Measurements from ENCODE around the gene ADAMTS6.

ADAMTS6 gene

DNA sequence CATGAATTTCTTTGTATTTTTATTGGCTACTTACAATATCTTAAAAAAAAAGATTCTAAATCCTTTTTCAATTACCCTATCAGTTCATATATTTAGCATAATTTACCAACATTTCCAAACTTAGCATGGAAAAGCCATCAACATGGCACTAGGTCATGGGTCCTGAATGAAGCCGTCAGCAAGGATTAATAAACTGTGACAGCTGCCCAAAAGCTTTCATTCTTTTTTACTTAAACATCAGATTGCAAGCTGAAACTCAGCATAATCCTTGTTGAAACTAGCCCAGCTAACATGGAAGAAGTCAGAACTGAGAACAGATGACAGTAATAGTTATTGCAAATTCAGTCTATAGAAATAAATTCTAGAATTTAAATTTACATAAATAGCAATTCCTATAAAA is 209.8 kb downstream of the ADAMTS6 start:
- no peak for DNase-seq (ENCODE audit: low read depth)

DNA sequence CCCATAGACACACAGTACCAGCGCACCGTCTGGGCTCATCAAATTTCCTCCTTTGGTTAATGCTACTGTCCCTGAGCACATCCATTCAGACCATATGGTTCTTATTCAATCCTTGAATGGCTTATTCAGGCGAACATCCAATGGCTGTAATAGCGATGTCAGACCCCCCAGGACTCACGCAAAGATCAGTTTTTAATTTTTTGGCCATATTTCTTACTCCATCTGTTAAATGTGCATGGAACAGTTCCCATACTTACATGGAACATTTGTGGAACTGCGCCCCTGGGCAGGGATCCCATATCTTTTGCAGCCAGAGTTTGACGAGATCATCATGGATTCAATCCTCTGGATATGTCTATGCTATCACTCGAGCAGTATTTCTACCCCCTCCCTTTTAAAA is 213.2 kb downstream of the ADAMTS6 start:
- DNase-seq (ENCODE audit: low read depth) = no peak

DNA sequence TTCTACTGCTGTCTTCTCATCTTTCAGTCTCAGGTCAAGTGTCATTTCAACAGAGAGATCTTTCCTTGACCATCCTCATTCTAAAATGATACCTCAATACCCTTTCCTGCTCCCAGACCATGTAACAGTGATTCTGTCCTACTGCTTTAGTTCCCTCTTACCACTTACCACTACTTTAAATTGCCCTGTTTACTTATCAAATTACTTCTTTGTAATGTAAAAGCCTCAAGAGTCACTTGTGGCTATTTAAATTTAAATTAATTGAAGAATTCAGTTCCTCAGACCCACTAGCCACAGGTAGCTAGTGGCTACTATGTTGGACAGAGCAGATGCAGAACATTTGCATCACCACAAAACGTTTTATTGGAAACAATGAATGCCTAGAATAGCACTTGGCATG is 217.3 kb downstream of the ADAMTS6 start:
- no peak for DNase-seq (ENCODE audit: low read depth)

DNA sequence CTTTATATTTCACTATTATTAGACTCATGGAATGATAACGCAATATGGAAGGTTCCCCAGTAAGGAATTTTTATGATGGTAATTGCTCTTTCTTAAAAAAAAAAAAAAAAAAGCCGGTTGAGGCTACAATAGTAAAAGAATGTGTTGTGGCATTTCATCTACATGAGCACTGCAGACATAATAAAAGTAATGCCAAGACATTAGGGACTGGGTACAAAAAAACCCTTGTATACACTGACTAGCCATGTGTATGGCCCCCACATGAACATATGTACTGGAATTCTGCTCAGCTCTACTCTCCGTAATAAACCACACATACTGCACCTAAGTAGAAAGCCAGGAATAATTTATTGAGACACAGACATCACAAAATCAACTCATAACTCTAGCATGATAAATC is 218.4 kb downstream of the ADAMTS6 start:
- no peak for DNase-seq (ENCODE audit: low read depth)

DNA sequence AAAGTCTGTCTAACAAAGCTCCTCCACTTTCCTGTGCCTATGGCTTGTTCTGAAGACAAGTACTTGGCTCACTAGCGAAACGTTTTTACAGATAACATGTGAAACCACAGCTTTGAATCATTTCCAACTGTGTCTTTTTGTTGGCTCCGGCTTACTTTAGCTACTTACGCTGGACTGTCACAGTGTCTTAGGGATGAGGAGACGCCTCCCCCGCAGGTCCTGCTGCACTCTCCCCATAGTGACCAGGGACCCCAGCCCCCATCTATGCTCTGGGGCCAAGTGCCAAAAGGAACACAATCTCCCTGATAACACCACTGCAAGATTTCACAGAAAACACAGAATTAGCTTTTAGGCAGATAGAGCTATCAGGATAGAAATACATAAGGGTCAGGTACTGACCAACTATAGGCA is 219.1 kb downstream of the ADAMTS6 start:
- no peak for DNase-seq (ENCODE audit: low read depth)

DNA sequence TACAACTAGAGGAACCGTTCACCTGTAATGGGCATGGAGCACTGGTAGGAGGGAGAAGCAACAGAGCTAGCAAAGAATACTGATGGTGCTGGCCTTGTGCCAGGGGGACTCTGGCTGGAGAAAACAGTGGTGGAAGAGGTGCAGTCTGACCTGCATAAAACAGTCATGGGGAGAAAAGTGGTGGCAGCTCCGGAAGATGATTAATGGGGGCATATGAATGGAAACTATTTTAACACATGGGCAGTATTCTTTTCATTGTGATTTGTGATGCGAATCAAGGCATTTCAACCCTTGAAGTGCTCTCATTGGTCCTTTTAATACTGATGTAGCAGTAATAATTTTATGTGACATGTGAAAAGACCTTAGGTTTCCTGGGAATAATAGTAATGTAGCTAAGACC is 219.6 kb downstream of the ADAMTS6 start:
- DNase-seq (ENCODE audit: low read depth) = no peak

DNA sequence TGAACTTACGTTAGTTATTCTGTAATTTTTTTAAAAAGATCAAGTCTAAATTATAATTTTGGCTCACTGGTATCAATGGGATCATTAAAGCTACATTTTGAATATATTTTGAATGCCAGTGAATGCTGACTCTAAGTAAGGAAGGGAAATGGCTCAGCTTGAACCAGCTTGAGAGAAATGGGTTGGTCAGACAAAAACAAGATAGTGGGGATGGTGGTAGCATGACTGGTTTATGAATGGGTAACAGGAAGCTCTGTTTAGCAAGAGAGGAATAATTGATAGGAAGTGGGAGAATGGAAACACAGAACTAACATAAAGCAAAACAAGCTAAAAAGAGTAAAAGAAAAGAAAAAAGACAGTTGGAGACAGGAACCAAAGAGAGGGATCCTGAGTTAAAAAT is 220.2 kb downstream of the ADAMTS6 start:
- DNase-seq (ENCODE audit: low read depth) = no peak

DNA sequence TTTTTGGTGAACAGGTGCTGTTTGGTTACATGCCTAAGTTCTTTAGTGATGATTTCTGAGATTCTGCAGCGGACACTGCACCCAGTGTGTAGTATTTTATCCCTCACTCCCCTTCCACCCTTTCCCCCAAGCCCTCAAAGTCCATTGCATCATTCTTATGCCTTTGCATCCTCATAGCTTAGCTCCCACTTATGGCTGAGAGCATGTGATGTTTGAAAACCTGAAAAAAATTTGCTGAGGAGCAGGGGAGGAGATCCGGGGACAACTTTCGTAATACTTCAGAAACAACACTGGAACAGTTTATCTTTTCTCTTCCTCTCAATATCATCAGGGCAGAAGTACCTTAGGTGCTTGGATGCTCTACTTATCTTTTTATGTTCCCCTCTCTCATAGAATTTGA is 226.4 kb downstream of the ADAMTS6 start:
- no peak for DNase-seq (ENCODE audit: low read depth)

DNA sequence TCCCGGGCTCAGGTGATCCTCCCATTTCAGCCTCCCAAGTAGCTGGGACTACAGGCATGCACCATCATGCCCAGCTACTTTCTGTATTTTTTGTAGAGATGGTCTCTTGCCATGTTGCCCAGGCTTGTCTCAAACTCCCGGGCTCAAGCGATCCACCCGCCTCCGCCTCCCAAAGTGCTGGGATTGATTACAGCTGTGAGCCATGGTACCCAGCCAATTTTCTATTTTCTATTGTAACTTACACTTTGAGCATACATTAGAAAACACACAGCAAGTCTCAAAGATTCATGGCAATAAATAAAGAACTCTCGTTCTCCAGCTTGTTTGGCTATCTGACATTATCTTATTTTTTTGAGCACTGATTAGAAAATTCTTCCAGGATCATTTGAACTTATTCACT is 228.7 kb downstream of the ADAMTS6 start:
- no peak for DNase-seq (ENCODE audit: low read depth)

DNA sequence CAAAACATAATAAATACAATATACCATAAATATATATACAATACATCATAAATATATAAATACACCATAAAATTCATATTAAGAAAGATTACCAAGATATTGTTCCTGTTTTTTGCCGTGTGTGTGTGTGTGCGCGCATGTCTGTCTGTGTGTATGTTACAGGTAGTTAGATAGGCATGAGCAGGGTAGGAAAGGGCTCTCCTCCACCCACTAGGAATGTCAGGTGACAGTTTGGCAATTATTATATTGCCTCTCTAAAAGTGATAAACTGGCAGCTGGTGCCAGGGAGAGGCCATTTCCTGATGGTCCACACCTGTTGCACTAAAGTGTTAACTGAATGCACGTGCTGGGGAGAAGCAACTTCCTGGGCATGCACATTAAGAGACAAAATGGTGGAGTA is 232.8 kb downstream of the ADAMTS6 start:
- no peak for DNase-seq (ENCODE audit: low read depth)

DNA sequence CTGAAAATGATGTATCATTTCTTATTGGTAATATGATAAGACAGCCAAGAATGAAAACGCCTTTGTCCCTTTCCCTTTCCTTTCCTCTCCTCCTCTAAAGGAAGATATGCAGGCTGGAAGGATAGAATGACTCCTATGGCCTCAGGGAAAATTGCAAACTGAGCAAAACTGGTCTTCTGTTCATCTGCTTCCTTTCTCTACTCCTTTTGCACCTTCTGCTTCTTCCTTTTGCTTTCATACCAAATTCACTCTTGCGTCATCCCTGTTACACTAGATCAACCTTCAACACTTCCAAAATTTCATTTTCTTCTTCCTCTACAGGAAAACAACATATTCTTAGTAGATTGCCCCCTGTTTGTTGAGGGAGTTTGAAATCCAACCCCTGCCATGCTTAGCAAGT is 234.1 kb downstream of the ADAMTS6 start:
- DNase-seq (ENCODE audit: low read depth) = no peak

DNA sequence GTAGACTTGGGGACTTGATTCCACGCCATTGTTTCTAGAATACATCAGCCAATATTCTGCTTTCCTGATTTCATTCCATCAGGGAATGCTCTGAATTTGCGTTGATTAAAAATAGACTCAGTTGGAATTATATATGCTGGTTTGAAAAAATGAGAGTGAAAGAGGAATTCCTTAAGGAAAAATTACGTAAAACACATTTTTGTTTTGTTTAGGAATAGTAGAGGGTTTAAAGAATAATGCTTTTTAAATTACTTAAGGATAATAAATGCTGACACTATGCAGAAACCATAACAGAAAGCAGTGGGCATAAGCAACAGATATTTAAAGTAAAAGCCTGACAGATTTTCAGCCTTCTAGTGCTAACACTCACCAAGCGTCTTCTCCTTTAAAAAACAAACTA is 235.0 kb downstream of the ADAMTS6 start:
- no peak for DNase-seq (ENCODE audit: low read depth)

DNA sequence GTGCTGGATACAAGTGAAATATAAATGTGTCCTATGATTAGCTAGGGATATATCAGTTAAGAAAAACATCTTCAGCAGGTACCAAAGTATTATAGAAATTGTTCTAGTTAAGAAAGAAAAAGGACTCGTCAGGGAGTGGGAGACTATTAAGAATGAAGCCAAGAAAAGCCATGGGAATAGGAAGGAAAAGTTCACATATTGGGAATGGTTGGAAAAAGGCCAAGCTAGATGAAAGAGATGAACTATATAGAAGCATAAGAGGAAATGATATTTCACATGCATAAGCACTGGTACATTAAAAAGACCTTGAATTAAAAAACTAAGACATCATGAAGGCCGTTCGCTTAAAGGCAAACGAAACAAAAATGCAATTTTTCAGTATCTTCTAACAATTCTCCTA is 237.7 kb downstream of the ADAMTS6 start:
- no peak for DNase-seq (ENCODE audit: low read depth)

DNA sequence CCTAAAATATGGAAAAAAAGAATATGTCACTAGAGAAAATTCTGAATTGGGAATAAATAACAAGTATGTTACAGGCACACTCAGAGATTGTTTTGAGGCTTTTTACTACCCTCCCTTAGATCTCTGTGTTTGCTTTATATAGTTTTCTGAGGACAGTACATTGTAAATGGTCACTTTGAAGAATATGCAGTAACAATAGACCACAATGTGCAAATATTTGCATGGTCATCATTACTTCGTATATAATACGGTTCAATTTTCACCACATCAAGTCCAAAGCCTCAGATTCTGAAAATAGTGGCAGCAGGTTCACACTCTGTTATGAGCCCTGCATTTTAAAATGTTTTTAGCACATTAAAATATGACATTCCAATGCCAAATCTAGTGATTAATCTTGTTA is 238.6 kb downstream of the ADAMTS6 start:
- no peak for DNase-seq (ENCODE audit: low read depth)

DNA sequence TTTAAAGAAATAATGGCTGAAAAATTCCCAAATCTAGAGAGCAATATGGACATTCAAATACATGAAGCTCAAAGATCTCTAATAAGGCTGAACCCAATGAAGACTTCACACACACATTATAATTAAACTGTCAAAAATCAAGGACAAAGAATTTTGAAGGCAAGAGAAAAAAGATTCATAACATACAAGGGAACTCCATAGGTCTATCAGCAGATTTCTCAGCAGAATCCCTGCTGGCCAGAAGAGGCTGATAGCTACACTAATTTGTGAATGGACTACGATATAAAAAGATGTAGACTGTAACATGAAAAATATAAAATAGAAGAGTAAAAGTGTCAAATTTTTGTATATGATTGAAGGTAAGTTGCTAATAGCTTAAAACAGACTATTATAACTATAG is 251.9 kb downstream of the ADAMTS6 start:
- no peak for DNase-seq (ENCODE audit: low read depth)

DNA sequence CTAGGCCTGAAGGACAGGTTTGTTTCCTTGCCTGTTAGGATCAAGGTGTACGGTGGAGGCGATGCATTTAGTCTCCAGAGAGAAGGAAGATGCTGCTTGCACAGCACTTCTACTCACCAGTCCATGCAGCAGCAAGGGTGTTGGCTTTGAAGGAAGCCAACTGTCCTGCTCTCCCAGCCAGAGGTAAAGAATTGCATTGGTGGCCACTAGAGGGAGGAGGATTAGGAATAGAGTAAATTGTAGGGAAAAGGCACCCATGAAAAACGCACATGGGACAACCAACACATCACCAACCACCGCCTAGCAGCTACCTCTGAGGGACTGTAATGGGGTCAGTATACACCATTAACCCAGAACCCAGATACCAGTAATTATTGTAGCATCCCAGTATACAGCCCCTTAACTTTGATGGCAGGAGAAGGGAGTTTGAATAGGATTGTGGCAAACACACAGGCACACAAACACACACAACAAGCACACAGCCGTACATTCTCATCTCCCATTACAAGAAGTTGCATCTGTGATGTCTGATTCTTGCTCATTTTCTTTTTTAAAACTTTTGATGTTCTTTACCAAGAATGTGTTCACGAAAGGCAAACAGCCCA is 267.7 kb downstream of the ADAMTS6 start:
- DNase-seq (ENCODE audit: low read depth) = no peak

DNA sequence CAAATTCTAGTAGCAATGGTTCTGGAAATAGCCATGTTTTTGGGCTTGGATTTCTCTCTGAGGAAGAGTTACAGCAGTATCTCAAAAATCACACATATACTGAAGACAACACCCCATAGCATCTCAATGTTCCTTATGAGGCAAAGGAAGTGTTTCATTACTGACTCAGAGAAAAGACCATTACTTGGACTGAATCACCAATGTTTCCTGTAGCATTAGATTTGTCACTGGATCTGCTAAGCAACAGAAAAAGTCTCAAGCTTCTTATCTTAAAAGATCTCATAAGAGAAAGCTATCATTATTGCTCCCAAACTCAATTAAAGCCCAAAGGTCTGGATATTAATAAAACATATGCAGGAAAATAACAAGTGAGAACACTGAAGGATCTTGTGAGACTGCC is 272.4 kb downstream of the ADAMTS6 start:
- no peak for DNase-seq (ENCODE audit: low read depth)

DNA sequence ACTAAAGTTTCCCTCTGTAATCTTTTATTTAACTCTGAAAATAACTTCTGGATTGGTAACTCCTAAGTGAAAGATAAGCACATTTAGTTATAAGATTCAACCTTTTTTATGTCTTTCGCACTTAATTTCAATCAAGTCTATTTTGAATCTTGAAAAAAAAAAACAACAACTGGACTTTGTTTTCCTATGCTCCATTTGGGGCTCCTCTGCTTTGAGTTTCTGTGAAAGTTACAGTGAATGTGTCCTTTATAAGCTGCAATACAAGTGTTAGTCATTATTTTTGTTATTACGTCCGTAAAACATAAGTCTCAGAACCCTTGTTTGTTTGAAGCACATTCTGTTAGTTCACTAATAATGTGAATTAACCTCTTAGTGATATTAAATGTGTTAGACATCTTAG is 276.8 kb downstream of the ADAMTS6 start:
- DNase-seq (ENCODE audit: low read depth) = no peak

DNA sequence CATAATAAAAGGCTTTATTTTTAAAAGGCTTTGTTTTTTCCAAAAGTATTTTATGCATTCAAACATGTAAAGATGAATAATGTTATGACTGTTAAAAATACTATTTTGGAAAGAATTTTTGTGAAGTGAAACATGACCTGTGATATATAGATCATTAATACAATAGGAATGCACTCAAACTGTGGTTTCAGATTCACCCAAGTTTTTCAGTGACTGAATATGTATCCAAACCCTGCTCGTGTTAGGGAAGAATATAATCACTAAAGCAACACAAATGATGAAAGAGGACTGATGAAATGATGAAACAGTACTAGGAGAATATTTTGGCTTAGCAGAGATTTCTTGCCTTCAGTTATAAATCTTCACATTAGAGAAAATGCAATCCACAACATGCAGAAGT is 278.0 kb downstream of the ADAMTS6 start:
- DNase-seq (ENCODE audit: low read depth) = no peak

DNA sequence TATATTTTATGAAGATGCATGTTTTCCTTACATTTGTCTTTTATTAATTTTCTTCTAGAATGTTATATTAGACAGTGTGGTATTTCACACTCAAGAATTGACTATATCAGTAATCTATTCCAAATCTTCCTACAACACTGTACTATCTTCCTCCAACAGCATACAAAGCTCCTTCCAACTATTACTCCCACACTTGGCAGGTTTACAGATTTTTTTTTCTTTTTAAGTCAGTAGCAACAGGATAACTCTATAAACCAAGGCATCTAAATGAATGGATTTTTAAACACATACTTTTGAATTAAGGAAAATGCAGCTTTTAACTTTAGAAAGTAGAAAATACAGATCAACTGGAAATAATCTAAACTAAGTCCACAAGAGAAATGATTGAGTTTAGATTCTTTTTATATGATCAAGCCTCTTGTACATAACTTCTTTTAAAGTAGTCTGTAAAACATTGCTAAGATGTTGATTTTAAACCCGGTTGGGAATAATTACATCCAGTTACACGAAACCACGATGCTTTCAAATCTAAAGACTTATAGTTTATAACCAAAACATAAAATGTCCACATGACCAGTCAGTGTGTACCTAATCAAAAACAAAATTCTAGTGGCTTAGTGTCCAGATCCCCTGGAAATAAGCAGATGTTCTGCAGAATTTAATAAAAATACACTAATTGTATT is 281.6 kb downstream of the ADAMTS6 start:
- DNase-seq (ENCODE audit: low read depth) = no peak

DNA sequence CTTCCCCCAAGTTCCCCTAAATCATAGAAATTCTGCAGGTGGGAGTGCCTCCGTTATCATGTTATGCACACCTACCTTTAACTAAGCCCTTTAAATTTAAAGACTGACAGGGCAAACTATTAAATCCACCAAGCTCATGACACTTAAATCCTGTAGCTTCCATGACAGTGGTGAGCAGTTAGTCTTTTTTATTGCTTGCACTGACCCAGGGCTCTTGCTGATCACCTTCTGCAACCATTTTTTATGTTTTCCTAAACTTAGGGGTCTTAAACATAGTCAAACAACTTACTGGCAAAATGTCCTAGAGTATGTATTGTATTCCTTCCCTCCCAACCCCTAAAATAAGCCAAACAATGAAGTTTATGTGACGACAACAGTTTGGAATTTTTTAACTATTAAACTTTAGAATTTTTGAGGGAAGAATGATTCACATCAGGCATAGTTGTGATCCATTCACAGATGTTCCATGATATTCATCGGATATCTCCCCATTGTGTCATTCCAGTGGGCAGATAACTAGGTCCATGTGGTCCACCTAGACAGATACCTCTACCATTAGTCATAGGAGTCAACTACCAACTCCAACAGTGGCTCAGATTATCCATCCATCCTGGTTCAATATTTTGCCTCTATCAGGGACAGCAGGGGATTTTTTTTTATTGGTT is 283.1 kb downstream of the ADAMTS6 start:
- DNase-seq (ENCODE audit: low read depth) = no peak

DNA sequence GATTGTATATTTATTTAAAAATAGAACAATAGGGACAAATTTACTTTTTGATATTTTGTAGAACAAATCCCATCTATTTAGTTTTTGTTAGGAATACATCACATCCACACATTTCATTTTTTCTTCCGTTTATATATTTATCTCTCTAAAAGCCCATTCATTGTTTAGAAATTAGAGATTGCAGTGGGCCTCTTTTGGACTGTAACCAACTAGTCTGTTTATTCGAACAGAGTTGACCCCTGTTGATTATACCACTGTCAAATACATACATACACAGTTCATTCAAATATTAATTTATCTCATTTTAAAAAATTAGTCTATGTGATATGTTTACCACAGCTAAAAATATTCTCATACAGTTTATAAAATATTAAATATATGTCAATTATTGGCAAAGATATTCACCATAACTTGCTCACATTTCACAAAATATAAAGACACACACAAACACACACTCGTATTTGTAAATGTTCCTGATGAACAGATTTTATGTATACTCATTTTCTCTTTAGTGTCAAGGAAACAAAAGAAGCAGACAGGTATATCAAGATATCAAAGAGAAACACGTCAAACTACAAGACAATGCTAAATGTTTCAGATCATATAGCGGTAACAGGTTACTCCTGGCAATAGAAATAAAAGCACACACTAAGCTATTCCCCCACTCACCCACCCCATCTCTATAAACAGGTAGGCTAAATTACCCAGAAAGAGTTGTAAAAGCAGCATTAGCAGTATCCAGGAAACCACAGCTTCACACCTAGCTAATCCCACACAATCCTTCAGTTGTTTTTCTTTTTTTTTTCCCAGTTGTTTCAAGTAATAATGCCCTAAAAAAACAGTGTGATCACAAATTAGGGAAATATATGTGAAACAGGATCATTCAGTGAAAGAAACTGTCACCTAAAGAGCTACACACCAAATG is 283.9 kb downstream of the ADAMTS6 start:
- DNase-seq (ENCODE audit: low read depth) = no peak

DNA sequence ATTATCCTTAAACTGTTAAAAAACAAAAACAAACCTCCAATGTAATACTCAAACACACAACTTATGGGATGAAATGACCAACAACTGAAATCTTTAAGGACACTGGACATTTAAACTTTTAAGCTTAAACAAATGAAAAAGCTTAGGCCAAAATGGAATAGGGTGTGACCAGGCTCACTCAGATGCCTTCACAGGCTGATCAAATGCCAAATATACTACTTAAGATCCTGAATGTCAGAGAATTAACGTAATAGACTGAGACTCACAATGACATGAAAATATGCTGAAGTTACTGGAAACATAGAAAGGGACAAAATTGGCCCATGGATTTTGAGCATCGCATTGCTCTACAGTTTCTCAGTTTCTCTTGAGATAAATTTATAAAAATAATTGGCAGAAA is 286.8 kb downstream of the ADAMTS6 start:
- no peak for DNase-seq (ENCODE audit: low read depth)
